SK-N-MC (cell line): Measurements from ENCODE around the gene DENND1C.

ENCODE experiments used
- DNase-seq: peaks from one replicate; pipeline ENCODE4 v3.0.0-alpha.2; 2011; ENCODE audit warnings: low read depth, low spot score
- H3K27ac ChIP-seq: fragments of 200-600 bp; sonication (generic); 2 replicates; pipeline ENCODE4 v1.5.1; 2016; ENCODE audit warnings: mixed run types
- H3K36me3 ChIP-seq: fragments of 200-600 bp; sonication (generic); 2 replicates; pipeline ENCODE4 v1.6.1; 2017; ENCODE audit warnings: antibody characterized with exemption, low read length, mixed read lengths; ENCODE audit not compliant: insufficient read depth
- H3K4me3 ChIP-seq: fragments of 200-600 bp; sonication (generic); 2 replicates; pipeline ENCODE4 v1.5.1; 2016
- H3K9ac ChIP-seq: fragments of 200-600 bp; sonication (generic); 2 replicates; pipeline ENCODE4 v1.8.0; 2017; ENCODE audit warnings: mixed run types, mixed read lengths; ENCODE audit not compliant: insufficient read length
- H3K9me3 ChIP-seq: fragments of 200-600 bp; sonication (generic); 2 replicates; pipeline ENCODE4 v1.6.1; 2017; ENCODE audit warnings: low read depth, mild to moderate bottlenecking, antibody characterized with exemption, low read length, moderate library complexity, mixed read lengths
- EZH2 ChIP-seq: fragments of 200-600 bp; sonication (generic); IDR thresholded peaks from one replicate; pipeline ENCODE4 v1.6.1; 2017; ENCODE audit warnings: antibody characterized with exemption
- FOXP2 ChIP-seq: optimal IDR thresholded peaks from 2 replicates; pipeline ENCODE3; 2011; ENCODE audit warnings: mild to moderate bottlenecking, moderate library complexity; ENCODE audit not compliant: insufficient read depth; ENCODE audit errors: extremely low read length, control extremely low read depth
- POLR2AphosphoS5 ChIP-seq: IDR thresholded peaks from 2 replicates; pipeline ENCODE4 v1.6.1; 2012; ENCODE audit warnings: mild to moderate bottlenecking, low read depth, low read length, borderline replicate concordance

The DENND1C gene

GRCh38 chr19:6499052-6499790, 17.6 kb upstream of the DENND1C start:
- Histone ChIP-seq H3K36me3 (peaks cover 3% of the 10 kb centered on the region; the same call in 1 of the 2 replicates), H3K9me3 (no peaks in the 10 kb centered on the region), H3K27ac (no peak overlapping the region), H3K4me3 (no peak overlapping the region), H3K9ac (no peak overlapping the region)
- TF ChIP-seq POLR2AphosphoS5 (no peak), EZH2 (no peak), FOXP2 (no peak)
- no peak for DNase-seq

DNA sequence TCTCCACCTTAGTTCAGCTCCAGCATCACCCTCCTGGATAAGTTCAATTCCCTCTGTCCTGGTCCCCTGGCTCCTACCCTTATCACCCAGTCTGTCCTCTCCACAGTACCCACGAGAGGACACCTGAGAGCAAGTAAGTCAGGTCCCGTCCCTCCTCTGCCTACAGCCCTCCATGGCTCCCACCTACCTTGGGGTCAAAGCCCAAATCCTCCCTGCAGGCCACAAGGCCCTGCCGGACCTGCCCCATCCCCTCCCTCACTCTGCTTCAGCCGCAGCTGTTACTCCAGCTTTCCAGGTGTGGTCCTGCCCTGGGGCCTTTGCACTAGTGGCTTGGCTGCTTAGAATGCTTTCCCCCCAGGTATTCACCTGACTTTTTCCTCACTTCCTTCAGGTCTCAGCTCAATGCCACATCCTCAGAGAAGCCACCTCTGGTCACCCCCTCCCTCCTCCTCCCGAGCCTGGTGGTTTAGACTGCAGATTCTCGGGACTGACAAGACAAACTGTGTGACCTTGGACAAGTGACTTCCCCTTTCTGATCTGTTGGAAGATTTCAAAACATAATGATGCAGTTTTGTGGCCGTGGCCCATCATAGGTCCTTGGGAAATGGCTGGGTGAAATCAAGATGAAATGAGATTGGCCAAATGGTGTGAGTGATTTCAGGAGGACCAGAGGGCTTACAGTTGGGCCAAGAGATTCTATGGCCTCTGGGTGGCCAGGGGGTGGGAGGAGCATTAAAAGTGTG, 16.9 kb upstream of the DENND1C start:
- TF ChIP-seq POLR2AphosphoS5 (no peak), FOXP2 (no peak), EZH2 (no peak)
- no peak overlapping the region for H3K27ac ChIP-seq
- DNase-seq: no peak
- no peak overlapping the region for H3K4me3 ChIP-seq
- no peak overlapping the region for H3K9ac ChIP-seq
- H3K36me3 ChIP-seq: peaks cover 3% of the 10 kb centered on the region; the same call in 1 of the 2 replicates
- no peaks in the 10 kb centered on the region for H3K9me3 ChIP-seq

- H3K9me3 ChIP-seq: no peaks in the 10 kb centered on the region
- H3K27ac ChIP-seq: no peak overlapping the region
- no peak overlapping the region for H3K9ac ChIP-seq
- no peak for DNase-seq
- no peak overlapping the region for H3K4me3 ChIP-seq
- TF ChIP-seq FOXP2 (no peak), EZH2 (no peak)
- peaks cover 3% of the 10 kb centered on the region; the same call in 1 of the 2 replicates for H3K36me3 ChIP-seq
These were observed 14.4 kb upstream of the DENND1C start for GRCh38 chr19:6495947-6496346.

GRCh38 chr19:6494438-6495036, 12.9 kb upstream of the DENND1C start:
- Histone ChIP-seq H3K36me3 (peaks cover 3% of the 10 kb centered on the region; the same call in 1 of the 2 replicates), H3K9ac (no peak overlapping the region), H3K9me3 (no peaks in the 10 kb centered on the region), H3K4me3 (no peak overlapping the region), H3K27ac (no peak overlapping the region)
- DNase-seq: no peak
- TF ChIP-seq EZH2 (no peak), POLR2AphosphoS5 (no peak)

- no peak overlapping the region for H3K9ac ChIP-seq
- no peaks in the 10 kb centered on the region; the same call in 1 of the 2 replicates for H3K36me3 ChIP-seq
- no peaks in the 10 kb centered on the region for H3K9me3 ChIP-seq
- no peak overlapping the region for H3K4me3 ChIP-seq
- no peak for DNase-seq
- no peak overlapping the region for H3K27ac ChIP-seq
- TF ChIP-seq EZH2 (no peak), POLR2AphosphoS5 (no peak), FOXP2 (no peak)
These were observed 10.4 kb upstream of the DENND1C start for GRCh38 chr19:6491802-6492592.

GRCh38 chr19:6490134-6490533, 8.5 kb upstream of the DENND1C start:
- Histone ChIP-seq H3K9ac (no peak overlapping the region), H3K4me3 (no peak overlapping the region), H3K36me3 (no peaks in the 10 kb centered on the region; the same call in 1 of the 2 replicates), H3K27ac (no peak overlapping the region), H3K9me3 (no peaks in the 10 kb centered on the region)
- no peak for DNase-seq
- TF ChIP-seq POLR2AphosphoS5: no peak
- no peak for TF ChIP-seq FOXP2
- TF ChIP-seq EZH2: no peak

GRCh38 chr19:6489278-6490061, 7.9 kb upstream of the DENND1C start:
- H3K4me3 ChIP-seq: no peak overlapping the region
- no peak for DNase-seq

More at GRCh38 chr19:6489278-6490061, 7.9 kb upstream of the DENND1C start:
- no peak overlapping the region for H3K27ac ChIP-seq
- H3K9ac ChIP-seq: no peak overlapping the region
- TF ChIP-seq FOXP2 (no peak), EZH2 (no peak), POLR2AphosphoS5 (no peak)
- H3K36me3 ChIP-seq: no peaks in the 10 kb centered on the region; the same call in 1 of the 2 replicates
- no peaks in the 10 kb centered on the region for H3K9me3 ChIP-seq
